ENCODE results near the gene FBP2. TPM values are rescaled to one million over a fixed set of nuclear protein-coding genes. Genes with fewer than 3 reads are reported as not detected.

Gene FBP2
- total RNA-seq = not detected

DNA sequence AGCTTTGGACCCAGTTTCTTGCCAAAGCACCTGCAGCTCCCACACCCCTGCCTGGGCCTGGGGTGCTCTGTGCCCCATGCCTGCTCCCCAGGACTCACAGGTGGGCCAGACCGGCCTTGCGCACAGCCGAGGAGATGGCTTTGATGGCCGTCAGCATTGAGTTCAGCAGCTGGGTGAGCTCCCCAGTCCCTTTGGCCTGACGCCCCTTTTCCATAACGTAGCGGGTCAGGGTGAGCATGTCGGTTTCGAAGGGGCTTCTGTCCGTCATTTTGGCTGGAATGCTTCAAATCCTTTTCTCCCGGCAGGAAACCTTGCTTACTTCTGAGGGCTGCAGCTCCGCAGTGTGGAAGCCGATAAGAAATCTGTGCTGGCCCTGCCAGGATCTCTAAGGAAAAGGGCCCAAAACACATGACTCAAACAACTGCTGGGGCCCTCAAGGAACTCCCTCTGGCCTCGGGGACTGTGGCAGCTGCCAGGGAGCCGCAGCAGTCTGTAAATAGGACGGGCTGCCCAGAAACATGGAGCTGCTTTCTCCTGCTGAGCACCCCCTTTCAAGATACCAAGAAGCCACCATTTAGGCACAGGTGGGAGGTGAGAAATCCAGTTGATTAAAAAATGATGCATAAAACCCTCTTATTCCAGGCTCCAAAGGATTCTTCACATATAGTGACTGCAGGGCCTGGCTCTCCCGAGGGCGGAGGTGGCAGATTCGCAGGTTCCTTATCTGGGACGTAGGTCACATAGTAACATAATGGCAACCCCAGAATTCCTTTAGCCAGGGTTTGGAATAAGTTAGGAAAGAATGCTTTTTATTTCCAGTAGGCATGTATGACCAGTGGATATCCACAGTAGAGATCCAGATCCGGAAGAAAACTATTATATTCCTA is at the start of gene FBP2:
Gene FBP2, minus strand, starts transcription at position 366 of the 887 bp plus-strand sequence. Its CDS starts 98 bp downstream, at position 268.
- Histone ChIP-seq H3K27ac (no peak within 1 kb of the TSS), H3K9me3 (no peaks in the 10 kb centered on the region), H3K36me3 (no peaks in the 10 kb centered on the region), H3K4me1 (no peaks in the 10 kb centered on the region), H3K27me3 (no peaks in the 10 kb centered on the region), H3K4me3 (no peak within 1 kb of the TSS)
- TF ChIP-seq, protein P1, sequence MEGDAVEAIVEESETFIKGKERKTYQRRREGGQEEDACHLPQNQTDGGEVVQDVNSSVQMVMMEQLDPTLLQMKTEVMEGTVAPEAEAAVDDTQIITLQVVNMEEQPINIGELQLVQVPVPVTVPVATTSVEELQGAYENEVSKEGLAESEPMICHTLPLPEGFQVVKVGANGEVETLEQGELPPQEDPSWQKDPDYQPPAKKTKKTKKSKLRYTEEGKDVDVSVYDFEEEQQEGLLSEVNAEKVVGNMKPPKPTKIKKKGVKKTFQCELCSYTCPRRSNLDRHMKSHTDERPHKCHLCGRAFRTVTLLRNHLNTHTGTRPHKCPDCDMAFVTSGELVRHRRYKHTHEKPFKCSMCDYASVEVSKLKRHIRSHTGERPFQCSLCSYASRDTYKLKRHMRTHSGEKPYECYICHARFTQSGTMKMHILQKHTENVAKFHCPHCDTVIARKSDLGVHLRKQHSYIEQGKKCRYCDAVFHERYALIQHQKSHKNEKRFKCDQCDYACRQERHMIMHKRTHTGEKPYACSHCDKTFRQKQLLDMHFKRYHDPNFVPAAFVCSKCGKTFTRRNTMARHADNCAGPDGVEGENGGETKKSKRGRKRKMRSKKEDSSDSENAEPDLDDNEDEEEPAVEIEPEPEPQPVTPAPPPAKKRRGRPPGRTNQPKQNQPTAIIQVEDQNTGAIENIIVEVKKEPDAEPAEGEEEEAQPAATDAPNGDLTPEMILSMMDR (IDR thresholded peaks at IDR 0.05) = no peak
- no peak for TF ChIP-seq POLR2A (IDR thresholded peaks at IDR 0.05)
- peak in 1 of 3 donors; percentile 28 for DNase-seq

DNA sequence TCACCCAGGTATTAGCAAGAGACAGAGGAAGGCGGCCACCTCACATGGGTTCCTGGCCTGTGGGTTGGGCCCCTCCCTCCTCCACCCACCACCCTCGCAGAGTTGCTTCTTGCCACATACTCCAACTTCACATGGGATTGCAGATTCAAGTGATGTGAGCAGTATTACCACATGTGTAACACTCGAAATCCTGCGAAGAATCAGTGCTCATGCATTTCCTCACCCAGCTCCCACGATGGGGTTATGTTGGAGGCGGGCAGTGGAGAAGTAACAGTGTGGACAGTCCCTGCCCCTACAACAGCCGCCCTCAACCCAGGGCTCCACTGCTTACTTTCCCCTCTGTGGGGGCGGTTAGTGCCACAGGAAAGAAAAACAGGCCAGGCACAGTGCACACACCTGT is 49.6 kb upstream of the FBP2 start:
- no peak overlapping the region for H3K27ac ChIP-seq
- TF ChIP-seq POLR2A (IDR thresholded peaks at IDR 0.05) = no peak
- TF ChIP-seq, protein P1 (IDR thresholded peaks at IDR 0.05) = no peak
- H3K27me3 ChIP-seq = no peaks in the 10 kb centered on the region
- DNase-seq = no peak
- no peak overlapping the region for H3K4me3 ChIP-seq
- H3K9me3 ChIP-seq = no peaks in the 10 kb centered on the region
- no peaks in the 10 kb centered on the region for H3K36me3 ChIP-seq
- peaks cover 0 to 10% (median 0%) of the 10 kb centered on the region in 4 donors for H3K4me1 ChIP-seq

DNA sequence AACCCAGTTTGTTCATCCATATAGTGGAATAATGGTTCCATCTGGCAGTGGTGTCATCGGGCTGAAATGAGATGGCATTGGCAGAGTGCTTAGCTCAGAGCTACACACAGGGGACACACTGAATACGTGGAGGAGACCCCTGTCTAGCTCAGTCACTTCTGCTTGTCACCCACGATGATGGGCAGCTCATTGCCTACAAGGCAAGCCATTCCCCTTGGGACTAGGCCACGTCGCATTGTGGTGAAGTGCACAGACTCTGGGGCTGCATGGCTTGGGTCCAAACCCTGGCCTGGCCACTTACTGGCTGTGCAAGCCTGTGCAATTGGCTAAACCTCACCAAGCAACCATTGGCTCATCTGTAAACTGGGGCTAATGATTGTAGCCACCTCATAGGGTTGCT is 48.9 kb upstream of the FBP2 start:
- Histone ChIP-seq H3K36me3 (no peaks in the 10 kb centered on the region), H3K4me1 (peaks cover 0 to 10% (median 0%) of the 10 kb centered on the region in 4 donors), H3K27me3 (no peaks in the 10 kb centered on the region), H3K9me3 (no peaks in the 10 kb centered on the region), H3K27ac (no peak overlapping the region), H3K4me3 (no peak overlapping the region)
- TF ChIP-seq POLR2A (IDR thresholded peaks at IDR 0.05) = no peak
- TF ChIP-seq, protein P1 (IDR thresholded peaks at IDR 0.05) = no peak
- no peak for DNase-seq

- peak in 2 of 3 donors; percentile 57 to 62 for DNase-seq
- Histone ChIP-seq H3K27me3 (no peaks in the 10 kb centered on the region), H3K36me3 (no peaks in the 10 kb centered on the region), H3K27ac (peak overlapping the region; percentile 69 to 89 (median 80)), H3K9me3 (no peaks in the 10 kb centered on the region), H3K4me1 (peaks cover 0 to 10% (median 0%) of the 10 kb centered on the region in 4 donors), H3K4me3 (peak overlapping the region; percentile 67 to 82 (median 76))
- peak in 1 of 2 donors; percentile 36 for TF ChIP-seq POLR2A (IDR thresholded peaks at IDR 0.05)
- TF ChIP-seq, protein P1 (IDR thresholded peaks at IDR 0.05) = no peak
These were observed 46.4 kb upstream of the FBP2 start for GRCh38 chr9:94639999-94640376.

DNA sequence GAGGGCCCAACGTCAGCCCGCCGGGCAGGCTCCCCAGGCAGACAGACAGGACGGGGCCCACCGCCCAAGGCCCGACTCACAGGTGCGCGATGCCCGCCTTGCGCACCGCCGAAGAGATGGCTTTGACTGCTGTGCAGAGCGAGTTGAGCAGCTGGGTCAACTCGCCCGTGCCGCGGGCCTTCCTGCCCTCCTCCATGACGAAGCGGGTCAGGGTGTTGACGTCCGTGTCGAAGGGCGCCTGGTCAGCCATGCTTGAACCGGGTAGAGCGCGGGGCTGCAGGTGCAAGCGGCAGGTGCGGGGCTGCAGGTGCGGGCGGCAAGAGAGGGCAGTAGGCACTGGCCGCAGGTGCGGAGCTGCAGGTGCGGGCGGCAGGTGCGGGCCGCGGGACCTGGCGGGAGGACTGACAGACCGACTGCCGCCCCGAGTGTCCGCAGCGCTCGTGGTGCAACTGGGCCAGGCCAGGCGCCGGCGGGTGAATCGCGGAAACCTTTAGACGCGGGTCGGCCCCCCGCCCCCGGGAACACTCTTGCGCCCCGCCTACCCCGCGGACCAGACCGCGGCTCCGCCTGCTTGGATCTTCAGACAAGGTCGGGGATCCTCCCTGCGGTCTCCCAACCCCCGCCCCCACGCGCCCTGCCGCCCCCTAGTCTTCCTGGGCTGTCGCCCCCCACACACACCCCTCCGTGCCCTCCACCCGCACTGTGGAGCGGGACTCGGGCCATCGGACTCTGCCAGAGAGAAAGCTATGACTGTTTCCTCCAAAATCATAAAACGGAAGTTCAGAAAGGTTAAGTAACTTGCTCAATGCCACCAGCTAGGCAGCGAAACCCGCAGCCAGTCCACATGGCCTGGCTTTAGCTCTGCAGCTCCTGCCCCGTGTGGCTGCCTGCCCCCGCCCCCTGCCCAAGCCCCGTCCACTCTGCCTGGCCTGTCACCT is 45.7 kb upstream of the FBP2 start, which contains the start of gene FBP1:
Gene FBP1, minus strand, starts transcription at position 458 of the 938 bp plus-strand sequence. Its CDS starts 208 bp downstream, at position 250.
- peak; percentile 65 to 88 (median 87) for DNase-seq
- peak within 1 kb of the TSS; percentile 67 to 82 (median 76) for H3K4me3 ChIP-seq
- H3K36me3 ChIP-seq = no peaks in the 10 kb centered on the region
- H3K27ac ChIP-seq = peak within 1 kb of the TSS; percentile 69 to 89 (median 80)
- TF ChIP-seq POLR2A (IDR thresholded peaks at IDR 0.05) = peak; percentile 45 to 49
- TF ChIP-seq, protein P1 (IDR thresholded peaks at IDR 0.05) = no peak
- H3K4me1 ChIP-seq = peaks cover 0 to 10% (median 0%) of the 10 kb centered on the region in 4 donors
- no peaks in the 10 kb centered on the region for H3K9me3 ChIP-seq
- no peaks in the 10 kb centered on the region for H3K27me3 ChIP-seq

Data from Peyer's patch (tissue), 4 donors.